Measurements from ENCODE around the gene CTDP1. TPM values are rescaled to one million over a fixed set of nuclear protein-coding genes. Genes with fewer than 3 reads are reported as not detected.

Gene CTDP1
- total RNA-seq, 1 experiment from 2014 or later, result 24.9 TPM

GRCh38 chr18:79786304-79786703 is 106.7 kb downstream of the CTDP1 start:
- Histone ChIP-seq H4K20me1 (ENCODE audit: insufficient read depth) (no peaks in the 10 kb centered on the region), H3K4me1 (ENCODE audit: control insufficient read depth in 1 of 2, insufficient read depth in 2 of 2, low read length in 2 of 2) (no peaks in the 10 kb centered on the region), H2AFZ (ENCODE audit: low read depth, low read length, poor library complexity, severe bottlenecking) (no peak overlapping the region), H3K4me2 (ENCODE audit: low read length) (no peak overlapping the region), H3K4me3 (replicated peaks in 1 of 2; ENCODE audit: low read depth in 1 of 2, low read length in 2 of 2) (no peak overlapping the region), H3K9me2 (ENCODE audit: insufficient read depth) (no peaks in the 10 kb centered on the region), H3K36me3 (ENCODE audit: control insufficient read depth in 1 of 2, insufficient read depth in 2 of 2, low read length in 2 of 2) (no peaks in the 10 kb centered on the region), H3K79me2 (ENCODE audit: insufficient read depth, low read length) (no peaks in the 10 kb centered on the region), H3K27ac (ENCODE audit: low read depth, low read length) (no peak overlapping the region), H3K27me3 (ENCODE audit: insufficient read depth, low read length) (no peaks in the 10 kb centered on the region), H3K9me3 (ENCODE audit: control insufficient read depth in 1 of 2, insufficient read depth in 1 of 2, low read depth in 1 of 2, low read length in 2 of 2) (no peaks in the 10 kb centered on the region), H3K9ac (ENCODE audit: low read length) (no peak overlapping the region)
- CTCF ChIA-PET, result no interaction called here
- RAD21 ChIA-PET (ENCODE audit: low non-redundant PET in 1 of 2, low total read pairs in 2 of 2, uncharacterized antibody in 2 of 2, unreplicated experiment in 2 of 2), result no interaction called here
- DNase-seq (ENCODE audit: low read depth, low spot score), result no peak
- intact Hi-C loops (cut with micrococcal nuclease), result no loop called here
- TF ChIP-seq POLR2AphosphoS5 (IDR thresholded peaks at IDR 0.05; ENCODE audit: low read depth, low read length) (no peak), ZNF274 (IDR thresholded peaks at IDR 0.05; ENCODE audit: low read depth, low read length) (no peak), CBX3 (IDR thresholded peaks at IDR 0.05; ENCODE audit: low read depth) (no peak), EZH2phosphoT487 (IDR thresholded peaks at IDR 0.05; ENCODE audit: borderline replicate concordance) (no peak), RAD21 (IDR thresholded peaks at IDR 0.05; ENCODE audit: low read depth) (no peak), SIN3A (IDR thresholded peaks at IDR 0.05; ENCODE audit: low read depth) (no peak), JUND (IDR thresholded peaks at IDR 0.05) (no peak), ZBTB33 (IDR thresholded peaks at IDR 0.05; ENCODE audit: extremely low read depth, insufficient replicate concordance, low read length) (no peak), EGR1 (IDR thresholded peaks at IDR 0.05; ENCODE audit: low read depth) (no peak), REST (IDR thresholded peaks at IDR 0.05; ENCODE audit: low read depth) (no peak)
- no peak for ATAC-seq
- POLR2A ChIA-PET, result no interaction called here
- BruUV-seq (replicated peaks), result no TSS peak
